HG02840 (cell line): Measurements from ENCODE around the gene SREBF1.

Source experiments
- ATAC-seq: cut with Tn5 transposase; IDR thresholded peaks from one replicate; pipeline ENCODE4 v1.9.1; 2021; ENCODE audit warnings: mild to moderate bottlenecking, moderate library complexity, moderate number of reproducible peaks; ENCODE audit not compliant: unreplicated experiment, low FRiP score

The SREBF1 gene

GRCh38 chr17:17842111-17842876 lies 5.5 kb upstream of the SREBF1 start:
- no peak for ATAC-seq

- ATAC-seq, result no peak
Observed at GRCh38 chr17:17841601-17842025, 4.8 kb upstream of the SREBF1 start.

- no peak for ATAC-seq
Observed at GRCh38 chr17:17840751-17841591, 4.2 kb upstream of the SREBF1 start.

GRCh38 chr17:17839791-17840707 lies 3.3 kb upstream of the SREBF1 start:
- ATAC-seq, result peak; percentile 43

GRCh38 chr17:17837966-17838962 lies 1.5 kb upstream of the SREBF1 start:
- no peak for ATAC-seq

GRCh38 chr17:17837380-17837821 lies 615 bp upstream of the SREBF1 start:
- no peak for ATAC-seq

GRCh38 chr17:17836250-17836817 lies 452 bp downstream of the SREBF1 start:
- ATAC-seq, result peak; percentile 65

- no peak for ATAC-seq
Observed at GRCh38 chr17:17835415-17836249, 1.2 kb downstream of the SREBF1 start.

GRCh38 chr17:17834974-17835373 lies 1.8 kb downstream of the SREBF1 start:
- no peak for ATAC-seq

GRCh38 chr17:17833658-17834357 lies 3.0 kb downstream of the SREBF1 start:
- ATAC-seq, result no peak

GRCh38 chr17:17832032-17832363 lies 4.8 kb downstream of the SREBF1 start:
- no peak for ATAC-seq

GRCh38 chr17:17831208-17832031 lies 5.4 kb downstream of the SREBF1 start:
- ATAC-seq, result no peak

GRCh38 chr17:17830740-17831207 lies 6.0 kb downstream of the SREBF1 start:
- ATAC-seq, result no peak

- ATAC-seq, result no peak
Observed at GRCh38 chr17:17830269-17830567, 6.6 kb downstream of the SREBF1 start.

- no peak for ATAC-seq
Observed at GRCh38 chr17:17827826-17828621, 8.8 kb downstream of the SREBF1 start.
